Endothelial cell of umbilical vein (primary cell): Measurements from ENCODE around the gene BBX. TPM values are rescaled to one million over a fixed set of nuclear protein-coding genes. Genes with fewer than 3 reads are reported as not detected.

ENCODE experiments used
- BruUV-seq: library from RNA; stranded (reverse); fragments of 400-500 nt; replicated peaks from 2 replicates; lab custom pipeline; 2021; lab: Mats Ljungman, UMichigan
- CTCF ChIA-PET: fragments of 300-600, 350-600 bp; sonication (Branson Sonifier 250); formaldehyde crosslinking; loops from one replicate; lab custom pipeline; 2021; ENCODE audit warnings: antibody characterized with exemption, inconsistent platforms; lab: Charles Lee
- POLR2A ChIA-PET: fragments of 300-600, 350-600 bp; sonication (Branson Sonifier 250); formaldehyde crosslinking; loops from one replicate; lab custom pipeline; 2021; ENCODE audit warnings: antibody characterized with exemption, inconsistent platforms; lab: Charles Lee
- DNase-seq: peaks from one replicate; pipeline ENCODE4 v3.0.0-alpha.2; 2011; ENCODE audit warnings: low read depth, low spot score
- FAIRE-seq: peaks from 2 replicates; lab custom pipeline; 2011; peaks lifted over from hg19 to GRCh38; lab: Jason Lieb, UNC
- H2AFZ ChIP-seq: 2 replicates; pipeline ENCODE4 v1.6.0; 2012; ENCODE audit warnings: low read depth, low read length, control low read depth, inconsistent platforms
- H3K27ac ChIP-seq: 2 replicates; pipeline ENCODE4 v1.5.1; 2011; ENCODE audit warnings: low read depth, mild to moderate bottlenecking, control low read depth, low read length, moderate library complexity; ENCODE audit not compliant: insufficient read depth
- H3K27me3 ChIP-seq, 2 experiments: 2 replicates each; pipeline versions ENCODE4 v1.6.0 to v1.6.1; 2011; ENCODE audit warnings: low read length in 2 of 2, mixed read lengths in 1 of 2; ENCODE audit not compliant: control insufficient read depth in 2 of 2, insufficient read depth in 2 of 2
- H3K36me3 ChIP-seq, 2 experiments: 2 replicates in 1 of 2; 3 replicates in 1 of 2; pipeline ENCODE4 v1.5.1; 2011; ENCODE audit warnings: low read length in 2 of 2, mild to moderate bottlenecking in 1 of 2, moderate library complexity in 1 of 2; ENCODE audit not compliant: control insufficient read depth in 2 of 2, insufficient read depth in 2 of 2; ENCODE audit errors: extremely low read depth in 1 of 2
- H3K4me1 ChIP-seq: 3 replicates; pipeline ENCODE4 v1.5.1; 2011; ENCODE audit warnings: mild to moderate bottlenecking, low read length; ENCODE audit not compliant: control insufficient read depth, insufficient read depth; ENCODE audit errors: extremely low read depth
- H3K4me2 ChIP-seq: 2 replicates; pipeline ENCODE4 v1.6.1; 2011; ENCODE audit warnings: low read length, control low read depth, mixed read lengths; ENCODE audit not compliant: insufficient read depth
- H3K4me3 ChIP-seq, 3 experiments: fragments of 200-600 bp in 1 of 3; sonication (generic), shearing (Covaris generic) in 1 of 3; replicated peaks in 1 of 3; 2 replicates each; pipeline ENCODE4 v1.5.1; 2011 to 2016; ENCODE audit warnings: control low read depth in 3 of 3, low read length in 3 of 3, mild to moderate bottlenecking in 2 of 3, inconsistent platforms in 1 of 3, low read depth in 1 of 3, moderate library complexity in 1 of 3; ENCODE audit not compliant: insufficient read depth in 1 of 3
- H3K79me2 ChIP-seq: 2 replicates; pipeline ENCODE4 v1.6.0; 2012; ENCODE audit warnings: low read length, inconsistent platforms; ENCODE audit not compliant: control insufficient read depth, insufficient read depth
- H3K9ac ChIP-seq: replicated peaks from 2 replicates; pipeline ENCODE3; 2011; ENCODE audit warnings: low read length, control low read depth; ENCODE audit not compliant: insufficient read depth; ENCODE audit errors: extremely low read depth
- H3K9me1 ChIP-seq: replicated peaks from 3 replicates; pipeline ENCODE4 v1.6.0; 2011; ENCODE audit warnings: mild to moderate bottlenecking, low read length; ENCODE audit not compliant: control insufficient read depth, insufficient read depth; ENCODE audit errors: extremely low read depth
- H3K9me3 ChIP-seq: replicated peaks from 2 replicates; pipeline ENCODE4 v1.5.1; 2012; ENCODE audit warnings: low read length, inconsistent platforms; ENCODE audit not compliant: control insufficient read depth, insufficient read depth
- H4K20me1 ChIP-seq: replicated peaks from 2 replicates; pipeline ENCODE3; 2011; ENCODE audit warnings: mild to moderate bottlenecking, low read length; ENCODE audit not compliant: control insufficient read depth, insufficient read depth; ENCODE audit errors: extremely low read depth
- EZH2 ChIP-seq: IDR thresholded peaks from 2 replicates; pipeline ENCODE4 v1.6.1; 2012; ENCODE audit warnings: borderline replicate concordance, low read depth, mild to moderate bottlenecking, moderate library complexity, low read length, inconsistent platforms; ENCODE audit not compliant: severe bottlenecking
- FOS ChIP-seq: IDR thresholded peaks from 2 replicates; pipeline ENCODE4 v1.6.1; 2011; ENCODE audit warnings: mild to moderate bottlenecking, low read length, moderate library complexity, borderline replicate concordance; ENCODE audit not compliant: insufficient read depth
- GATA2 ChIP-seq: IDR thresholded peaks from 2 replicates; pipeline ENCODE4 v1.7.0; 2011; ENCODE audit warnings: low read depth, mild to moderate bottlenecking, moderate library complexity, mixed read lengths, low read length; ENCODE audit not compliant: insufficient read length, insufficient read depth
- JUN ChIP-seq: IDR thresholded peaks from 2 replicates; pipeline ENCODE4 v1.6.1; 2011; ENCODE audit warnings: borderline replicate concordance, low read depth; ENCODE audit not compliant: insufficient read length, insufficient read depth
- MYC ChIP-seq: IDR thresholded peaks from one replicate; pipeline ENCODE4 v1.6.1; 2011; ENCODE audit warnings: mild to moderate bottlenecking, low read depth, low read length
- POLR2A ChIP-seq: IDR thresholded peaks from 2 replicates; pipeline ENCODE4 v1.6.1; 2012; ENCODE audit warnings: low read depth, mild to moderate bottlenecking, control low read depth, low read length
- POLR2AphosphoS5 ChIP-seq: IDR thresholded peaks from 2 replicates; pipeline ENCODE4 v1.6.1; 2012; ENCODE audit warnings: low read depth, mild to moderate bottlenecking, control low read depth, low read length, moderate library complexity; ENCODE audit not compliant: insufficient read depth
- dilution Hi-C: fragments of 300-500 bp; cut with MboI; formaldehyde crosslinking; loops from one replicate; pipeline ENCODE4 v1.15.0; 2019; ENCODE audit warnings: low sequenced_read_pairs; ENCODE audit not compliant: extremely low pct_ligation_motif_present
- intact Hi-C: fragments of 100-400 bp; cut with micrococcal nuclease; formaldehyde crosslinking; loops from one replicate; pipeline ENCODE4 v1.10.0; 2022
- polyA plus RNA-seq, 4 experiments: library from polyadenylated mRNA; depleted of rRNA in 3 of 4; stranded (reverse) in 3 of 4; unstranded in 1 of 4; fragments of >200 nt; gene quantifications; 2 replicates each; pipeline versions ENCODE4 v1.2.1 to v1.2.3, GENCODE V29; 2011 to 2012; ENCODE audit warnings: missing spikeins in 1 of 4
- total RNA-seq: library from RNA; stranded (reverse); gene quantifications from 2 replicates; pipeline ENCODE4 v1.2.3, GENCODE V29; 2021
- TF ChIP-seq, protein P1 (sequence below): IDR thresholded peaks from 2 replicates; pipeline ENCODE4 v1.6.1; 2011; ENCODE audit not compliant: insufficient read depth, insufficient read length
- TF ChIP-seq, protein P2 (sequence below), 2 donors: IDR thresholded peaks; 1 replicate in 1 of 2; 2 replicates in 1 of 2; pipeline ENCODE4 v1.5.1; 2011; ENCODE audit warnings: low read length in 2 of 2, mild to moderate bottlenecking in 2 of 2, moderate library complexity in 2 of 2, control low read depth in 1 of 2, inconsistent platforms in 1 of 2, low read depth in 1 of 2; ENCODE audit not compliant: insufficient read depth in 1 of 2; ENCODE audit errors: extremely low read depth in 1 of 2

Gene BBX
- total and polyA plus RNA-seq, 2 donors (not counting 3 experiments of a cell fraction or from before 2014, with no cell fraction given) = 21.4 to 43.4 TPM

DNA sequence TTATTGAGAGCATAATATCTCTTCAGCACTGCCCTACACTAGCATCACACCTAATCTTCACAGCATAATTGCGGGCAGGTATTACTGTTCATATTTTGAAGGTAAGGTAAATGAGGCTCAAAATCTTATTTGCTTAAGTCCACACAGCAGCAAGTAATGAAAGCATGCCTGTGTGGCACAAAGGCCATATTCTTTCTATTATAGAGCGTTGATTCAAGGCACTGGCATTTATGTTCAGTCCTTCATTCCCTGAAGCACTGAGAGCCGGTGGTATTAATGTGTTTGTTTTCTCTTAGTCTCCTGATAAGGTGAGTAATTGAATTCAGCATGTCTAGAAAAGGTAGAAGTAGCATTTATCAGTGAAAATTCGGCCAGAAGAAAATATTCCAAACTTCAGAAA lies 231.2 kb downstream of the BBX start:
- Histone ChIP-seq H3K9me3 (no peaks in the 10 kb centered on the region), H4K20me1 (no peaks in the 10 kb centered on the region), H3K4me2 (no peak overlapping the region), H2AFZ (no peak overlapping the region), H3K4me1 (no peaks in the 10 kb centered on the region), H3K27me3 (no peaks in the 10 kb centered on the region), H3K4me3 (no peak overlapping the region), H3K79me2 (no peaks in the 10 kb centered on the region), H3K27ac (no peak overlapping the region), H3K9ac (no peak overlapping the region), H3K36me3 (no peaks in the 10 kb centered on the region), H3K9me1 (no peaks in the 10 kb centered on the region)
- TF ChIP-seq EZH2 (no peak), FOS (no peak), MYC (no peak), POLR2AphosphoS5 (no peak), JUN (no peak), GATA2 (no peak), POLR2A (no peak)
- TF ChIP-seq, protein P1, sequence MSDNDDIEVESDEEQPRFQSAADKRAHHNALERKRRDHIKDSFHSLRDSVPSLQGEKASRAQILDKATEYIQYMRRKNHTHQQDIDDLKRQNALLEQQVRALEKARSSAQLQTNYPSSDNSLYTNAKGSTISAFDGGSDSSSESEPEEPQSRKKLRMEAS = no peak
- TF ChIP-seq, protein P2, sequence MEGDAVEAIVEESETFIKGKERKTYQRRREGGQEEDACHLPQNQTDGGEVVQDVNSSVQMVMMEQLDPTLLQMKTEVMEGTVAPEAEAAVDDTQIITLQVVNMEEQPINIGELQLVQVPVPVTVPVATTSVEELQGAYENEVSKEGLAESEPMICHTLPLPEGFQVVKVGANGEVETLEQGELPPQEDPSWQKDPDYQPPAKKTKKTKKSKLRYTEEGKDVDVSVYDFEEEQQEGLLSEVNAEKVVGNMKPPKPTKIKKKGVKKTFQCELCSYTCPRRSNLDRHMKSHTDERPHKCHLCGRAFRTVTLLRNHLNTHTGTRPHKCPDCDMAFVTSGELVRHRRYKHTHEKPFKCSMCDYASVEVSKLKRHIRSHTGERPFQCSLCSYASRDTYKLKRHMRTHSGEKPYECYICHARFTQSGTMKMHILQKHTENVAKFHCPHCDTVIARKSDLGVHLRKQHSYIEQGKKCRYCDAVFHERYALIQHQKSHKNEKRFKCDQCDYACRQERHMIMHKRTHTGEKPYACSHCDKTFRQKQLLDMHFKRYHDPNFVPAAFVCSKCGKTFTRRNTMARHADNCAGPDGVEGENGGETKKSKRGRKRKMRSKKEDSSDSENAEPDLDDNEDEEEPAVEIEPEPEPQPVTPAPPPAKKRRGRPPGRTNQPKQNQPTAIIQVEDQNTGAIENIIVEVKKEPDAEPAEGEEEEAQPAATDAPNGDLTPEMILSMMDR (IDR thresholded peaks at IDR 0.05; ENCODE audit: extremely low read depth in 1 of 2, insufficient read depth in 1 of 2, low read depth in 1 of 2, low read length in 2 of 2) = no peak
- intact Hi-C loops = loop anchor here (1.0 to 5.0 kb wide), 4 partner anchors 40 to 173 kb away; no protein-coding TSS in a partner anchor
- BruUV-seq = no TSS peak
- POLR2A ChIA-PET = no interaction called here
- FAIRE-seq = no peak
- no peak for DNase-seq
- CTCF ChIA-PET = interaction anchor here (0.9 to 8.5 kb wide), 6 partner anchors 13 to 93 kb away, joined by 3 to 71 read pairs (median 29); no protein-coding TSS in a partner anchor
- dilution Hi-C loops = no loop called here
